Central memory CD8-positive, alpha-beta T cell (primary cell): Measurements from ENCODE around the gene BTRC.

ENCODE experiments used
- ATAC-seq: fragments of 150-1000 bp; cut with Tn5 transposase; replicated peaks from 2 replicates; pipeline ENCODE4 v1.10.0; 2022; ENCODE audit warnings: mild to moderate bottlenecking, moderate FRiP score, moderate number of reproducible peaks; ENCODE audit not compliant: poor library complexity, severe bottlenecking; ENCODE audit errors: extremely low read depth
- DNase-seq, 2 donors: peaks; one replicate each; pipeline ENCODE4 v3.0.0; 2021; ENCODE audit warnings: low spot score in 2 of 2
- H3K27ac Mint-ChIP-seq: one replicate; pipeline ENCODE4 v1.8.0; 2022; ENCODE audit warnings: low read depth, mild to moderate bottlenecking, moderate library complexity, mixed read lengths
- H3K27me3 Mint-ChIP-seq: one replicate; pipeline ENCODE4 v1.8.0; 2022; ENCODE audit warnings: mixed read lengths
- H3K36me3 Mint-ChIP-seq: one replicate; pipeline ENCODE4 v1.8.0; 2022; ENCODE audit warnings: mild to moderate bottlenecking, moderate library complexity, mixed read lengths; ENCODE audit not compliant: insufficient read depth
- H3K4me1 Mint-ChIP-seq: one replicate; pipeline ENCODE4 v1.8.0; 2022; ENCODE audit warnings: mixed read lengths
- H3K4me3 Mint-ChIP-seq: one replicate; pipeline ENCODE4 v1.8.0; 2022; ENCODE audit warnings: mild to moderate bottlenecking, moderate library complexity, mixed read lengths
- H3K9me3 Mint-ChIP-seq: one replicate; pipeline ENCODE4 v1.8.0; 2022; ENCODE audit warnings: mixed read lengths

BTRC gene

DNA sequence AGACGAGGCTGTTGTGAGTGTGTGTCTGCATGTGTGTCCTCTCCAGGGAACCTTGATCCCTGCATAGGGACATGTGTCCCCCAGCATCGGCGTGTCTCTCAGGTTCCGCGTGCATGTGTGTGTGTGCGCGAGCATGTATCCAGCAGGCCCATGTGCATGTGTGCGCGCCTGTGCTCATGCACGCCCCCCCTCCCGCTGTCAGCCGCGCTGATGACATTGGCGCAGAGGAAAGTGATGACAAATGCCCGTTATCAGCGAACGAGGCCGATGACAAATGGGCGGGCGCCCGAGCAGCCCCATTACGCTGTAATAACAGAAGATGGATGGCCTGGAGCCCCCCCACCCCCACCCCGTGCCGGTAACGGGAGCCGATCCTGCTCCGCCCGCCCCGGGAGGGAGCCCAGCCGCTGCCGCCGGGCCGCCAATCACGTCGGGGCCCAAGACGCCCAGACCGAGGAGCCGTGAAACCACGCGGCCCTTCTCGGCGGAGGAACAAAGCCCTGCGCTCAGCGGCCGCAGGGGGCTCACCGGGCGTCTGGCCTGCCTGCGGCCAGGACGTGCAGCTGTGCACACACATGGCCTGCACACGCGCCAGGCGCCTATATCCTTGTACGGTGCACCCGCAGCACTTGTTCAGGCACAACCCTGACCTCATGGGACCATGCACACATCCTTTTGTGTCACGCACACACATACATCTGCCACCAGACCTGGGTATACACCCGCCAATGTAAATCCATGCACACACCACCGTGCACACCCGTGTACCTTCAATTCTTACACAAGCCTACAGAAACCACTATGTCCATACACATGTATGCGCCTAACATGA lies 212.6 kb downstream of the BTRC start:
- H3K27ac Mint-ChIP-seq: no peak overlapping the region
- ATAC-seq (no peak), DNase-seq (no peak)
- H3K27me3 Mint-ChIP-seq: peaks cover 75% of the 10 kb centered on the region
- H3K4me1 Mint-ChIP-seq: peaks cover 11% of the 10 kb centered on the region
- H3K36me3 Mint-ChIP-seq: peaks cover 6% of the 10 kb centered on the region
- no peaks in the 10 kb centered on the region for H3K9me3 Mint-ChIP-seq
- no peak overlapping the region for H3K4me3 Mint-ChIP-seq

DNA sequence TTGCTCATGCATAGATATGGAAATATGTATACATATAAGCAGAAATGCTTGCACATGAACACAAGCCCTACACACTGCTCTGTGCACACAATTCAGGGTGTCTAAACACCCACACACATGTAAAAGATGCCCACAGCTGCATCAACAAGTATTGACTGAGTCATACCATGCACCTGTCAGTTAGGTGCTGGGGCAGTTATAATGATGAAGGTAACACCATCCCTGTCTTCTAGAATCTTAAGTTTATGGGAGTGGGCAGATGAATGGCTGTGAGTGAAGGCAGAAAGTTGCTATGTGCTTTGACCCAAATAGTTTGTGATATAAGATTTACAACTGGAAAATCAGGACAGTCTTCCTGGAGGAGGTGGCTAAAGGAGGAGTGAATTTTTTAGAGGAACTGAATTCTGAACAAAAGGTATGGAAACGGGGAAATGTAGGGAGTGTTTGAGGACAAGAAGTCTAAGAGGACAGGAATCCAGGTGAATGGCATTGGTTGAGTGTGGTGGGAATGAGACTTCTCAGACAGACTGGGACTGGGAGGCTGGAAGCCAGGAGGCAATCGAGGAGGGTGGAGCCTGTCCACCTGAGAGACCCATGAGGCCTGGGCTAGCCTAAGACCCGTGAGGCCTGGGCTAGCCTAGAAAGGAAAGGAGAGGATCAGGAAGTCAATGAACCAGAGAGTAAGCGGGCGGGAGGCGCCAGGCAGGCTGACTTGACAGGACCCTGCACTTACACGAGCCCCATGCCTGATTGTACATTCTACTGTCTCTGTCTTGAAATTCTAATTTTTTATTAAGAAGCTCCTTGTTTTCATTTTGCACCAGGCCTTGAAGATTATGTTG lies 213.4 kb downstream of the BTRC start:
- DNase-seq (no peak), ATAC-seq (no peak)
- Mint-ChIP-seq H3K27ac (no peak overlapping the region), H3K4me3 (no peak overlapping the region), H3K27me3 (peaks cover 70% of the 10 kb centered on the region), H3K36me3 (peaks cover 6% of the 10 kb centered on the region), H3K4me1 (peaks cover 11% of the 10 kb centered on the region), H3K9me3 (no peaks in the 10 kb centered on the region)

DNA sequence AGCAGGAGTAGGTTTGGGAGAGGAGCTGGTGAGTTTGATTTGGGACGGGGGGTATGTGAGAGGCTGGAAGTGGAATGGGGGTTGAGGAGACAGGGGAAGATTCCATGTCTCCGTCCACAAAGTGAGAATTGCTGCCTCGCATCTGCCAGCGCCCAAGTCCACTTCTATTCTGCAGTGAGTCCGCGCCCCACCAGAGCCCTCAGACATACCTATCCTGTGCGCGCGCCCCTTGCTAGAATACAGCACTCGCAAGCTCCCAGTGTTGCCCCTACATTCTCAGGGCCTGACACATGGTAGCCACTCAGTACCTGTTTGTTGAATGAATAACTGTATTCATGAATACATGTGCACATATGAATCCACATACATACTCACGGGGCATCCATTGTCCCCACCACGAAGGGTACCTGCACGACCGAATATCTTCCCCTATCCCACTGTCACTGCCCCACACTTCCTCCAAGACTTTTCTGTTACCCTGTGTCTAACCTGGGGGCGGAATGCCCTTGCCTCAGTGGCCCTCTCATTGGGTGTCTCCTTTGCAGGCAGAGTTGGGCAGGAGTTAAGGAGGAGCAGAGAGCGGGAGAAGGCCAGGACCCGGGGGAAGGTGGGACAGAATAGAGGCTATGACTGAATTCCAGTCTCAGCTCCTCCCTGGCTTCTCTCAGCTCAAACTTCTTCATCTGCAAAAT lies 214.2 kb downstream of the BTRC start:
- H3K4me3 Mint-ChIP-seq: peak overlapping the region; percentile 71
- H3K9me3 Mint-ChIP-seq: no peaks in the 10 kb centered on the region
- peaks cover 4% of the 10 kb centered on the region for H3K36me3 Mint-ChIP-seq
- ATAC-seq (no peak), DNase-seq (no peak)
- H3K27me3 Mint-ChIP-seq: peaks cover 68% of the 10 kb centered on the region
- peaks cover 11% of the 10 kb centered on the region for H3K4me1 Mint-ChIP-seq
- no peak overlapping the region for H3K27ac Mint-ChIP-seq

DNA sequence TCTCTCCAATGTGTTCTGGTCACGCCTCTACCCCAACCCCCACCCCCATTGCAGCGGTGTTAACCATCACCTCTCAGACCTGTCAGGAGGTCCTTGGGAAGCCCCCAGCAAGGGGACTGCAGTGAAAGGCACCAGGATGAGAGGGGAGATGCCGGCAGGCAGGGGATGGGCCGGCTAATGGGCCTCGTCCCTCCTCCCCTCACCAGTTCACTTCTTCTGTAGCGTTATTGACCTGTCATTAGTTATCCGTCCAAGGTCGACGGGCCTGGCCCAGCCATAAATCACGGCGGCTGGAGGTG lies 215.3 kb downstream of the BTRC start:
- Mint-ChIP-seq H3K27ac (no peak overlapping the region), H3K27me3 (peaks cover 59% of the 10 kb centered on the region), H3K4me1 (peaks cover 11% of the 10 kb centered on the region), H3K9me3 (no peaks in the 10 kb centered on the region), H3K4me3 (peak overlapping the region; percentile 71), H3K36me3 (peaks cover 4% of the 10 kb centered on the region)
- DNase-seq (no peak), ATAC-seq (no peak)

DNA sequence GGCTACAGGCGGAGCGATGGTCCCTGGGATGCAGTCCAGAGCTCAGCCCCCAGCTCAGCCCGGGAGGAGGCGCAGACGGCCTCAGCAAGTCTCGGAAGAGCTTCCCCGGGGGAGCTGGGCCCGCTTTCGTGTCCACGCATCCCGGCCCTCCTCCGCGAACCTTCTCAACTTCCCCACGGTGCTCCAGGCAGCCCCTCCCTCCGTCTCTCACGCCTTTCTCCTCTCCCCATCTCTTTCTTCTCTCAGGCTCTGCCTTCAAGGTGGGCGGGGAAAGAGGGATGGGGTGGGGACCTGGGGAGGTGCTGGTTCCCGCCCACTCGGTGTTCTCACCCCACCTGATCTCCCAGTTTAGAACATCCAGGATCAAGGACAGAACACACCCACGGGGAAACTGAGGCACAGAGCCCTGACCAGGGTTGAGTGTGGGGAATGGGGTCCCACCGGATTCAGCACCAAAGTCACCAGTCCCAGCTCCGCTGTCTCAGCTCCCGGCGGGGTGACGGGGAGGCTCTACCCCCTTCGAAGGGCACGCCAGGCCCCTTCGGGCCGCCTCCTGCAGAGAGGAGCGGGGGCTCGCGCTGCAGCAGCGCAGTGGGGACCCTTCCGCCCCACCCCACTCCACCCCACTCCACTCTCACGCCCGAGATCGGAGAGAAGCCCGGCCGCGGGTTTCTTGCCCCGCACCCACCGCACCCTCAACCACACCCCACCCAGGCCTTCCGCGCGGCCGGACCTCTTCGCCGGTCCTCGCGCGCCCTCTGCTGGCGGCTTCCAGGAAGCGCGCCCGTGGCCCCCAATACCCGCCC lies 215.9 kb downstream of the BTRC start:
- H3K4me3 Mint-ChIP-seq: peak overlapping the region; percentile 71
- peak; percentile 67 to 68 for DNase-seq
- H3K4me1 Mint-ChIP-seq: peaks cover 11% of the 10 kb centered on the region
- H3K36me3 Mint-ChIP-seq: peaks cover 4% of the 10 kb centered on the region
- H3K27ac Mint-ChIP-seq: no peak overlapping the region
- peaks cover 53% of the 10 kb centered on the region for H3K27me3 Mint-ChIP-seq
- H3K9me3 Mint-ChIP-seq: no peaks in the 10 kb centered on the region
- ATAC-seq: peak; percentile 75

DNA sequence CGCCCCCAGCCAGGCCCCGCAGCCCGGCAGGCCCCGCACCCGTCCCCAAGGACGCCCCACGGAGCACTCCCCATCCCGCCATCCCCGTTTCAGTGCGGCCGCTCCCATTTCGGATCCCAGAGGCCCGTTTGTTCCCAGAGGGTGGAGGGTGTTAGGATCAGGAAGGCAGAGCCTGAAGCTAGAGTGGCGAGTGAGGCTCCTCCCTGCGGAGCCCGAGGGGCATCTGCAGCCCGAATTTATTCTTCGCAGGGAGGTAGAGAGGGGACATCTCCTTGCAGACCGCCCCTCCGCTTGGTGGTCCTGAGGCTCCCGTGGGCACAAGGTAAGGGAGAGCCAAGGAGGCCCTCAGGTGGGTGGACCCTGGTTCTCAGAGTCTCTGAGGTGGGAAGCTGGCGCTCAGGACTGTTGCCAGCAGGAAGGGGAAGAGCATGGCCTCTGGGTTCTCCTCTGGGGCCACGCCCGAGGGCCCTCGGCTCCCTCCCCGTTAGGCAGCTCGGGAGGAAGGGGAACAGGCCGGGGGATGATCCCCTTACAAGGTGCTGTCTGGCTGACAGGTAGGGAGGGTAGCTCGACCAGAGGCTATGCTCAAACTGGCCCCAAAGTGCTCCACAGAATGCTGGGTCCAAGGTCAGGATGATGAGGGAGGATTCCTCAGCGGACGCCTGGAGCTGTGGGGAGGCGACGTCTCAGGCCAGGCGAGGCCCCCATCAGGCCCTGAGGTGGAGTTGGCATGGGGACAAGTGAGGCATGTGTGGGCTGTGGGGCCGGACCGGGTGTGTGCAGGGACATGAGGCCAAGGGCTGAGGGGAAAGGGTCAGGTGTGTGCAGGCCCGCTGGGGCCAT lies 216.7 kb downstream of the BTRC start:
- peaks cover 45% of the 10 kb centered on the region for H3K27me3 Mint-ChIP-seq
- peaks cover 3% of the 10 kb centered on the region for H3K36me3 Mint-ChIP-seq
- no peak for ATAC-seq
- H3K4me3 Mint-ChIP-seq: peak overlapping the region; percentile 71
- no peak overlapping the region for H3K27ac Mint-ChIP-seq
- no peaks in the 10 kb centered on the region for H3K9me3 Mint-ChIP-seq
- DNase-seq: no peak
- H3K4me1 Mint-ChIP-seq: peaks cover 11% of the 10 kb centered on the region

DNA sequence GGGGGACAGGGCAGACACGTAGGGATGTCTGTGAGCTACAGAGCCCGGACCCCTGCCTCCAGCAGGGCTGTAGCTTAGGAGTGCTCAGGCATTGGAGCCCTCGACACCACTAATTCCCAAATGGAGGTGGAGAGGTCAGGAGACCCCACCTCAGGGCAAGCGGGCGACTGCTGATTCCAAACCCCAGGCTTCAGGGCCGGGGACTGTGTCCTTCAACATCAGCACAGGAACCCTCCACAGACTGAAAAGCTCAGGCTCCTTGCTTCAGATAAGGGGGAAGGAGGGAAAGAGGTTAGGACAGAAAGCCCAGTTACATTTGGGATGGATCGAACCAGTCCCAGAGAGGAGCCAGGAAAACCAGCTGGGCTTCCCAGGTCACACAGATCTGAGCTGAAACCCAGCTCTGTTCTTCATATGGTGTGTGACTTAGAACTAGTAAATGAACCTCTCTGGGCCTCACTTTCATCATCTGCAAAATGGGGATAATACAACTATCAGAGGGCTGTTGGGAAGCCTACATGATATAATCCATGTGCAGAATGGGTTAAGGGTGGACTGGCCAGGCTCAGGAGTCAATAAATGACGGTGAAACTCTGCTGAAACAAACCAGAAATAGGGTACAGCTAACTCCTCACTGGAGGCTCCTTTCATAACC lies 217.4 kb downstream of the BTRC start:
- no peak overlapping the region for H3K27ac Mint-ChIP-seq
- peaks cover 3% of the 10 kb centered on the region for H3K36me3 Mint-ChIP-seq

DNA sequence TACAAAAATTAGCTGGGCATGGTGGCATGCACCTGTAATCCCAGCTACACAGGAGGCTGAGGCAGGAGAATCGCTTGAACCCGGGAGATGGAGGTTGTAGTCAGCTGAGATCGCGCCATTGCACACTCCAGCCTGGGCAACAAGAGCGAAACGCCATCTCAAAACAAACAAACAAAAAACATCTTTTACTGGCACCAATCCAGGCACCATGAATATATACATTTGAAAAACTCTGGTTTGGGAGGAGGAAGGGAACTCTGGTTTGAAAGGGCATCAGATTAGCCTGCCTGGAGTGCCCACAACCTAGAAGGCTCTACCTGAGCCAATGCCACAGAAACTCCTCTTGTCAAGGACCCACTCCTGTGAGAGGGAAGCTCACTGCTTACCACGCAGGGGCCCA lies 218.2 kb downstream of the BTRC start:
- Mint-ChIP-seq H3K4me1 (peaks cover 11% of the 10 kb centered on the region), H3K4me3 (no peak overlapping the region), H3K27ac (no peak overlapping the region), H3K9me3 (no peaks in the 10 kb centered on the region), H3K36me3 (peaks cover 3% of the 10 kb centered on the region), H3K27me3 (peaks cover 30% of the 10 kb centered on the region)
- DNase-seq: no peak
- no peak for ATAC-seq

More for the DNA sequence above, 217.4 kb downstream of the BTRC start:
- DNase-seq (no peak), ATAC-seq (no peak)
- H3K9me3 Mint-ChIP-seq: no peaks in the 10 kb centered on the region
- no peak overlapping the region for H3K4me3 Mint-ChIP-seq
- H3K27me3 Mint-ChIP-seq: peaks cover 38% of the 10 kb centered on the region
- peaks cover 11% of the 10 kb centered on the region for H3K4me1 Mint-ChIP-seq

DNA sequence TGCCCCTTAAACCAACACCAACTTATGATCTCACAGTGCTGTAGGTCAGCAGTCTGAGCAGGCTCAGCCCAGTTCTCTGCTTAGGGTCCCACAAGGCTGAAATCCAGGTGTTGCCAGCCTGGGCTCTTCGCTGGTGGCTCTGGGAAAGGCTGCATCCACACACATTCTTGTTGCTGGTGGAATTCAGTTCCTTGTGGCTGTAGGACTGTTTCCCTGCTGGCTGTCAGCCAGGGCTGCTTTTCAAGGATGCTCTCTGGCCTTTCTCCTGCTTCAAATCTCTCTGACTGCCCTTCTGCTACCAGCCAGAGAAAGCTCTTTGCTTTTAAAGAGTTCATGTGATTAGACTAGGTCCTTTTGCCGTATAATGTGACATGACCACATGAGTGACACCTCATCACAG lies 218.8 kb downstream of the BTRC start:
- Mint-ChIP-seq H3K27me3 (peaks cover 24% of the 10 kb centered on the region), H3K36me3 (peaks cover 3% of the 10 kb centered on the region), H3K4me3 (no peak overlapping the region), H3K27ac (no peak overlapping the region), H3K4me1 (peaks cover 11% of the 10 kb centered on the region), H3K9me3 (no peaks in the 10 kb centered on the region)
- ATAC-seq (no peak), DNase-seq (no peak)

DNA sequence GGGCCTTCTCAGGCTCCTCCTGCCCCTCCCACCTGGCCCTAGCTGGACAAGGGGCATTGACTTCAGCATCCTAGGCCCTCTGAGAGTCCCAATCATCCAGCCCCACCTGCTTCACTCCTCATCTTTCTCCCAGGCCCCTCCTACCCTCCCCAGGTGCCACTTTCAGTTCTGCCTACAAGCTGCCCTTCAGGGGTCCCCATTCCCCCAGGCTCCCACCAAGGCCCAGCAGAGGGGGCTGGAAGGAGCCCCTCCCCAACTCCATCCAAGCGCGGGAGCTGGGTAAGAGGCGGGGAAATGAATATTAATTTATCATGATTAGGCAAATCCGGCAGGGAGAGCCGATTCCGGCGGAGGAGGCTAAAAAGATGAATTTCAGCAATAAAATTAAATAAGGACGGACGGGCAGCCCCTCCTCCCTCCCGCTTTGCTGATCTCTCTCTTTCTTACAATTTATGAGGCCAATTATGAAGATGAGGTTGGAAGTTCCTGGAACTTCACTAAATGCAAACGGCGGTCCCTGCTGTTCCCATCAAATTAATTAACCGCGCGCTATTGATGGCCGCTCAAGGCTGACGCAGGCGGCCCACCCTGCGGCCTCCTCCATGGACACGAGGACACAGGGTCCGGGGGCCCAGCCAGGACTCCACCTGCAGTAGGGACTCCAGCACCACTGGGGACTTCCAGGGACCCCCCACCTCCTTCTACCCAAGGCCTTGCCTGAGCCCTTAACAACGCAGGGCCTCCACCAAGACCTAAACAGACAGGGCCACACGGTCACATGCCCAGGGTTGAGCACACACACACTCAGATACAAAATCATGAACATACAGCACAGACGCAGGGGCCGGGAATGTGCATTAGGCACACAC lies 220.2 kb downstream of the BTRC start:
- ATAC-seq (no peak), DNase-seq (no peak)
- H3K36me3 Mint-ChIP-seq: peaks cover 3% of the 10 kb centered on the region
- H3K4me3 Mint-ChIP-seq: no peak overlapping the region
- H3K27me3 Mint-ChIP-seq: peaks cover 10% of the 10 kb centered on the region
- peak overlapping the region; percentile 64 for H3K27ac Mint-ChIP-seq
- H3K4me1 Mint-ChIP-seq: peaks cover 11% of the 10 kb centered on the region
- no peaks in the 10 kb centered on the region for H3K9me3 Mint-ChIP-seq
